GM21576 (cell line): ENCODE data around the gene RASGRP1.

Experiments used
- ATAC-seq: cut with Tn5 transposase; IDR thresholded peaks from one replicate; pipeline ENCODE4 v1.9.1; 2021; ENCODE audit warnings: mild to moderate bottlenecking, moderate library complexity; ENCODE audit not compliant: unreplicated experiment

The RASGRP1 gene

DNA sequence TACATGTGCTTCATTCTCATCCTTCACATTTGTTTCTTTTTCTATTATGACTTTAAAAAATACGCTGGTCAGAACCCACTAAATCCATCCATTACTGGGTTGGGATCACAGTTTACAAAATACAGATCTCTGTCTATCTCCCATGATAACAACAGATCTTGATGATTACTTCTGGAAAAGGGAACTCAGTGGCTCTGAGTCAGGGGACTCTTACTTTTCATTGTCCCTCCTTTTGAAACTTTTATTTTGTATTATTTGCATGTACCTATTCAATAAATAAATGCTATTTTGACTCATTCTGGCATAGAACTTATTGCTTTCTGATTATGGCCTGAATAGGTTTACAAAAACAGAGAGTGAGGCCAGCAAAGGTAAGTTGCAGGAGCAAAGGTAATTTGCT lies 11.6 kb upstream of the RASGRP1 start:
- no peak for ATAC-seq

DNA sequence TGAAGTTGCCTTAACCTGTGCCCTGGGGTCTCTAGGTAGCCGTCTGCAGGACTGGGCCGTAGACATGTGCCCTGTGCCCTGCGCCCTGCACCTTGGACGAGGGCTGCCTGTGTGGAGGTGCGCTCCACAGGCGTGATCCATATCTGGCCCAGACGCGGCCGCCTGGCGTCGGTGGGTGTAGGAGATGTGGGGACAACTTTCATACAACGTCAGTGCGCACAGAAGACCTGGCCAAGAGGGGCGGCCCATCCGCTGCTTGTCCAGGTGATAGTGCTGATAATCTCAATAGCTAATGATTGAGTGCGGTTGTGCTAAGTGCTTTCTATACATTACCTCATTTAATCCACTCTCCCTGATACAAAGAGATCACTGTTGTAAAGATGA lies 665 bp upstream of the RASGRP1 start:
- ATAC-seq: no peak

DNA sequence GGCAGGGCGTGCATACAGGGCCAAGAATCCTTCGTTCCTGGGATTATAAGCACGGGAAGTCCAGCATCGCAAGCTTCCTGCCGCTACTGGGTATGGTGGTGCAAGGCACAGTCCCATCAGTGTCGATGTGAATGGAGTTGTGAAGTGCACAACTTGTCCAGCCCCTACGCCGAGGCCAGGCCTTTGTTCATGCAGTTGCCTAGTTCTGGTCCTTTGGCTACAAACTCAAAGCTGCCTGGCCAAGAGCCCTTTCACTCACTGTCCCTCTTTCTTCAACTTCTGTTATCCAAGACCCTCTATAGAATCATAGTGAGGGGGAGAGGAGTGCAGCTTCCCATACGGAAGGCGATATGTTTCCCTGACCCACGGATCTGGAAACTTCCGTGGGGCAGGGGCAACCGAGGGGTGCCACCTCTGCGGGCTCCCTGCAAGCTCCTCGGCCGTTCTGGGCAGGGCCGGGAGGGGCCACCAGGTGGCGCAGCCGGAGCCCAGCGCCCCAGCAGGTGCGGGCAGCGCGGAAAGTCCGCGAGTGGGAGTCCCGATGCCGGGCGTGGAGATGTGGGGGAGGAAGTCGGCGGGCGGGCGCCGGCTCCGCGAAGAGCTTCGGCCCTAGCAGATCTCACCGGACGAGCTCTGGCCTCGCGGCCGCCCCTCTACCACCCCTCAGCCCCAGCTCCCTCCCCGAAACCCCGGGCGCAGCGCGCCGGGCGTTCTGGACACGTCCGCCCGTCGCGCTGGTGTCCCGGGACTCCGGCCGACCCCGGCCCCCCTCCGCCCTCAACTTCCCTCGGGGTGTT lies 693 bp downstream of the RASGRP1 start:
- peak; percentile 63 for ATAC-seq

DNA sequence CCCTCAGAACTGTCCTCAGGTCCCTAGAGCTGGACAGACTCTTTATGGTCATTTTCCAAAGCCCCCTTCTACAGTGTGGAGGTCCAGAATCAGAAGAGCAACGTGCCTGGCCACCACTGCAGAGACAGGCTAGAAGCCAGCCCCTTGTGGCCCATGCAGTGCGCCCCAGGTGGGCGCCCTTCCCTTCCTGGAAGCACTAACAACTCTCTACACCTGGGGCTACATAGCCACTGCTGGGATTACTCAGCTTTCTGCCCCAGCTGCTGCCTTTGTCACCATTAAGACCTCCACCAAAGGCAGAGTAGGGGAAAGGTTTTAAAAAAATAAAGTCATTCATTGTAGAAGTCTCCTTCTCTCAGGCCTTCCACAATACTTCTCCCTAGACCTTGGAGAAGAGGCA lies 2.3 kb downstream of the RASGRP1 start:
- no peak for ATAC-seq

DNA sequence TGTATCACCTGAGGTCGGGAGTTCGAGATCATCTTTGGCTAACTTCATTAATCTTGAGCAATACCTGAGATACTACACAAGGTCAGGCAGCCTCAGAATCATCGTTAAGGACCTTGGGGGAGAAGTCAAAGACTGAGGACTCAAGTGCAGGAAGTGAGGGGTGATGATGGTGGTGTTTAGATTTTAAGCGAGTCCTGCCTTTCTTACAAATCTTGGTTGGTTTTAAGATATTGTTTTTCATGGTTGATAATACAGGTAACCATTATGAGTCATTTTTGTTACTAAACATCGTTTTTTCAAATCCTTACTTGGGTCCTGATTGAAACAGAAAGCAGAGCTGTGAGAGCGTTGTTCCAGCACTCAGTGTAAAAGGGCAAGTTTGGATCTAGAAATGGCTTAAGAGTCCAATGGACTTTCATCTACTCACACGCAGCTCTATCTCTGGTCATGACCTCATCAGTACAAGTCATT lies 4.1 kb downstream of the RASGRP1 start:
- no peak for ATAC-seq

DNA sequence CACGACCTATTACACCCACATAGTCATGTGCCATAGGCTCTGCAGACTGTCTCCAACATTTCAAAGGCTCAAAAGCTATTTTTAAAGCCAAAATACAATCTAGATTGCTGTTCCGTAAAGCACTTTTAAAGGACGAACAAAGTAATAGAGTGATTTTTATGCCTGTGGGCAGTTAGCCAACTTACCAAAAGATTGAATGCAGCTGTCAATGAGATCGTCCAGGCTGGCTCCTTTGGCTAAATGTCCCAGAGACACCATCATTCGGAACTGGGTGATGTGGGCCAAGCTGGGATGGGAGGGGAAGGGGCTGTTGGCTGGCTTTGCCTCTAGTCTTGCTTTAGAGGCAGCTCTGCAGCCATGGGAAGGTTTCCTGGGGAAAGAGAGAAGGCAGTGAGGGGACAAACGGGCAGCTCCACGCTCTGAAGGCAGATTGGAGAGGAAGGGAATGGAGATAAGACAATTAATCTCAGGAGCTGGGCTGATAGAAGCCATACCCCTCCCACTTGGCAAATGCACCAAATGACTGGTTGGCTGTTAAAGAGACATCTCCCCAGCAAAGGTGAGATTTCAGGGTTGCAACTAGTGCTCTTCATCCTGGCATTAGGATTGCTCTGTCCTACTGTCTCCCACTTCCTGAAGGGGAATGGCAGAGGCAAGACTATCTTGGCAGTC lies 4.8 kb downstream of the RASGRP1 start:
- ATAC-seq: no peak

DNA sequence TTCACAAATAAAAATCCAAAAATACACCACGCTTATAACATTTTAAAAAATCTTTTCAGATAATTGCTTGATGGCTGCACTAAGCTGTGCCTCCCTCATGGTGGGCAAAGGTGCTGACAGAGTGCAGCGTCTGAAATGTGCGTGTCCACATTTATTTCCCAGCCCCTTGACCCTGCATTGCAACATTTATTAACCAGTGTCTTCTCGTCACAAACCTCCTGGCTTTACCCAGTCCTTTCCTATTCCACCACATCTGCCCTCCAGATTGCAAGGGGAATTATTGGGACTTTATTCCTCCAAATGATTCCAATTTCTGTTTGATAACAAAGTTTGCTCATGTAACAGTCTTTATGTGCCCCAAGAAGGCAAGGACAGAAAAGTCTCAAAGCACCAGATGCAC lies 5.5 kb downstream of the RASGRP1 start:
- ATAC-seq: no peak

DNA sequence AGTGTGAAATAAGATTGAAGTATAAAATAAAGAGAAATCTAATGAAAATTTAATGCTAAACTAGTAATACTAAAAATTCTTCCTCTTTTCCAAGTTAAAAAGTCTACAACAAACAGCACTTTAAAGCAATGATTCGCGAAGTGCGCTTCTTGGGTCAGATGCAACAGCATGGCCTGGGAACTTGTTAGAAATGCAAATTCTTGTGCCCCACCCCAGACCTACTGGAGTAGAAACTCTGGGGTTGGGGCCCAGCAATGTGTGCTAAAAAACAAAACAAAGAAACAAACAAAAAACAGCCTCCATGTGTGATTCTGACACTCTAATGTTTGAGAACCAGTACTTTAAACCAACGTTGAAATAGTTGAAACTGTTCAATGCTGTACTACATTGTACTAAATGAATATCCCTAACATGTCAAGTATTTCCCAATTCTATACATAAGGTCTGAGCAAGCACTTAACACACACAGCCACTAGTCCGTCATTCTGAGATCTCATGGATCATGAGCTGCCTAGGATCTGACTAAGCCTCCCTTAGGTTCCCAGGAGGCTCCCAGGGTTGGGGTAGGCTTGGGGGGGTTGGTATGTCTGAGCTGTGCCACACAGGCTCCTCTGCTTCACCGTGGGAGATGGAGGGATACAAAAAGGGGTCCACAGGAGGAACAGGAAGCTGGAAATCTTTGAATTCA lies 6.1 kb downstream of the RASGRP1 start:
- no peak for ATAC-seq

DNA sequence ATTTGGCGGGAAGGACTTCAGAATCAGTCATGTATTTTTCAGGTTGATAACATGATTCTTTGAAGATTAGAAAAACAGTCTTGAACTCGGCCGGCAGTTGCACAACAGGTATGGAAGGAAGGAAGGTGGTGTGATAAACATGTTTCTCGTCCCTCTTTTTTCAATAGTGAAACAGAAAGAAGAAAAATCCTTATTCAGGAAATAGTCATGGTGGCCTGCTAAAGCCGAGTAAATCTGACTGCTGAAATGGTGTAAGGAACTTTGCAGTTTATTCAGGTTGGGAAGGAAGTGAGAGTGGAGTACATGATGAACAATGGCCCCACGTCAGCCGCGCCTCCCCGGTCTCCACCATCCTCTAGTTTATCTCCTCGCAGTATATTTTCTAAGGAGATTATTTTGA lies 6.7 kb downstream of the RASGRP1 start:
- no peak for ATAC-seq

DNA sequence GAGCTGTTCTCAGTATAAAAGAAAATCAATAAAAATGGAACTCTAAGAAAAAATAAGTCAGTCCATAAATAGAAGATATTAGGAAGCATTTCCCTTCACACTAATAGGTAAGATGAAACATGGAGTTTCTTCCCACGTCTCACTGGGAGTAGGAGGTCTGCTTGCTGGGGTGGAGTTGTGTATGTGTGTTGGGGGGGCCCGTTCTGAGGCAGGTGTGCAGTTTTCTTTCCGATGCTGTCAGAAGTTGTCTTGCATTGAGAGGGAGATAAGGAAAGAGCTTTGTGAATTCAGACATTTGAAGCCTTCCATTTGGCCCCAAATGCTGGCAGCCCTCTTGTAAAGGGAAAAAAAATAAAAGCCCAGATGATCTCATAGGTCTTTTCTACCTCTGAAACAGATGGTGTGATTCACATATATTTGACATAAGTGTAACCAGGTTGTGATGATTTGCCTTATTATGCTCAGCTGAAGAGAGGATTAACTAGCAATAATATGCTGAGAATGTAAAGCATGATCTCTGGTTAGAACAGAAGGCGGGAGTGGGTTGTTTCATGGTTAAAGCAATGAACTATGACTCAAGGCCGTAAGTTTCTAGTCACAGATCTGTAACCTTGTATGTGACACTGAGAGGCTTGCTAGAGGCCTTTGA lies 8.8 kb downstream of the RASGRP1 start:
- no peak for ATAC-seq

DNA sequence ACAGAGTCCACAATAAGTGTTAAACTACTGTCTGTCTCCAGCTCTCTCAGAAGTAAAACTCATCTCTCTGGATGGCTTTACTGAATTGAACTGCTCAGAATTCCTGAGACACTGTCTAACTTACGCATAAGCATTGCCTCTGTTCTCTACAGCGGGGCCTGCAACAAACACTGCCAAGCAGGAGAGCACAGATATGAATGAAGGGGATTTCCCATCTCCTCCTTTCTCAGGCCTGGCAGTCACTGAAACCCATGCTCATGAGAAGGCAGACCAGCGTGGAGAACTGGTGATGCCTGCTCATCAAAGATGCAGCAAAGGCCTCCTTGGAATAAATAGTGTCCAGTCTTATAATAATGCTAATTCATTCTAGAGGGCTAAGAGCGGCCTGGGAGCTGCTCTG lies 10.3 kb downstream of the RASGRP1 start:
- peak; percentile 63 for ATAC-seq

DNA sequence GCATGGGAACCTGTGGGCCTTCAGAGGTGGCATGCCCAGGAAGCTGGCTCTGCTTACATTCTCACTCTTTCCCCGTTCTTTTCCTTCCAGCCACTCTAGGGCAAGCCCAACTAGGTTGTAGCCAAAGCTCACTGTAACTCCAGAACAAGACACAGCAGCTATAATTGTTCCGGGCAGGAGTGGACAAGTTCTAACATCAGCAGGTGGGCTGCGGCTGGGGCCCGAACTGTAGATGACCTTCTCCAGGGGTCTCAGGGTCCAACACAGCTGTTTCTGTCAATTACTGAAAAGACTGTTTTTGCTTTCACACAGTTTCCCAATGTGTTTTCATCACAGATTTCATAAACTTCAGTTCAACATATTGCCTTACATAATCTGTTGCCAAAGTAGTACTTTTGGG lies 11.5 kb downstream of the RASGRP1 start:
- ATAC-seq: no peak

DNA sequence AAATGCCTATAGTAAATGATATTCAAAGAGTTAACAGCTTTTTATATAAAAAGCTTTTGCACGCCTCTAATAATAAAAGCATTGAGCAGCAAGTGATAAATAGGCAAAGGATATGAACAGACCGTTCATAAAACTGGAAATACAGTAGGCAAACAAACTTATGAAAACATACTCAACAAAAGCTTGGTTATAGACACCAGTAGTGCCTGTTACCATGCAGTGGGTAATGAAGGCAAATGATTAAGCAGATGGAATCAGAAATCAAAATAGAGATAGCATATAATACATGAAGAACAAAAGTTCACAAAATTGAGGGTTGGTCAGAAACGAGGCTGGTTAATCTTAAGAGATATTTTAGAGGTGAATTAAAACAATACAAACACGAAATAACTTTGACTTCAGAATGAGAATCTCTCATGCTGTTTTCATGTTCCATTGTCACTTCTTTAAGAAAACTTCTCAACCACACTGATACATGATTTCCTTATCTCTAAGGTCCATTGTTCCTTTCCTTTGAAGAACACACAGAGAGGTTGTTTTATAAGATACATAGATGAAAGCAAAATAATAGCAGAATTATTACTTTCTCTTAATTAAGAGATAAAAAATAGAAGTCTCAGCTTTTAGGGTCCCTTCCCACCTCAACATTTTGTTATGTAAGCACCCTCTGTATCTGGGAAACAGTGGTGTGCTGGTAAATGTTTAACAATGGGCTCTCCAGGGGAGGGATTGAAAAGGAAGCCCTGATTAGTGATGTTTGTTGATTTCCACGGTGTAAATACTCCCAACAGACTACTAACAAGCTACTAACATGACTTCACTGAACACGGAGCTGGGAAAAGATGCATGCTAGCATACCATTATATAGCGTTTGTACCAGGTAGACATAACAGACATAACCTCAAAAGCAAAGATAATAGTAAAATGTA lies 12.6 kb downstream of the RASGRP1 start:
- ATAC-seq: no peak

DNA sequence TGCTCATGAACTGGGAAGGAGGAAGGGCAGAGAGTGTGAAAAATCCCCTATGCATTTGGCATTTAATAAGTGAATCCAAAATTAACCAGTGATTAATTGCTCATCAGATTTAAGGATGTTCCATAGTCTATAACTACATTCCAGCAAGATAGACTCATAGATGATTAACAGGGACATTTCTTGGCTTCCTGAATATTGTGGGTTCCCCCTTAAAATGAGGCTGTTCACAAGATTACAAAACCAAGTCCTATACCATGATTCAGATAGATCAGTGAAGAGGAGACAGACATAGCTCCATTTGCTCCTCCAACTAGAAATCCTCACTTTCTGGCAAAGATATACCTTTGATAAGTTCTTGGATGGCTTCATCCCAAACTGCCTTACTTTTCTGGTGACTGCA lies 15.4 kb downstream of the RASGRP1 start:
- ATAC-seq: no peak

DNA sequence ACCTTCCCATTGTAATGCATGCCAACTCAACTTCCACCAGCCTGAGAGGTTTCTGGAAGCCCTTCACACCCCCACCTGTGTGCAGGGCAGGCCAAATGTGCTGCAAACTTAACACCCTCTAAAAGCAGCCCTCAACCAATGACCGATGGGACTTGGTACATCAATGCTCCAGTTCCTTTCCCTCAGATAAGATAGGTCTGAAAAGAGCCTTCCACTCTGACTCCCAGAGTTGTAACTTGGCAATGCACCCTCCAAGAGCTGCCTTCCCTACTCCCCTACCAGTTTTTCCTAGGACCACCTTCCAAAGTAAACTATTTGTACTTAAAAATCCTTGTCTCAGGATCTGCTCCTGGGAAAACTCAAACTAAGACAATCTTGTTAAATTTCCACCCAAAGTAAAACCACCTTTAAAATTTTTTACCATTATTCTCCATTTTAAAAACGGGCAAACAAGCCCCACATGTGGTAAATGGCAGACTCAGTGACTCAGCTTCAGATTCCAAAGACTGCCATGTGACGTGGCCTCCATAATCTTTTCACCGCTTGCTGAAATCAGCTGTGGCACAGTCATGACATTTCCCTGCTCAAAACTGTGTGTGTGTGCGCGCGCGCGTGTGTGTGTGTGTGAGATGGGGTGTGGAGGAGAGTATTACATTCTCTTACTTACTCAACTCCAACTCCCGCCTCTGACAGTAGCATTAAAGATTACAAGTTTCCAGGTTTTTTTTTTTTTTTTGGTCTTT lies 17.2 kb downstream of the RASGRP1 start:
- ATAC-seq: no peak

DNA sequence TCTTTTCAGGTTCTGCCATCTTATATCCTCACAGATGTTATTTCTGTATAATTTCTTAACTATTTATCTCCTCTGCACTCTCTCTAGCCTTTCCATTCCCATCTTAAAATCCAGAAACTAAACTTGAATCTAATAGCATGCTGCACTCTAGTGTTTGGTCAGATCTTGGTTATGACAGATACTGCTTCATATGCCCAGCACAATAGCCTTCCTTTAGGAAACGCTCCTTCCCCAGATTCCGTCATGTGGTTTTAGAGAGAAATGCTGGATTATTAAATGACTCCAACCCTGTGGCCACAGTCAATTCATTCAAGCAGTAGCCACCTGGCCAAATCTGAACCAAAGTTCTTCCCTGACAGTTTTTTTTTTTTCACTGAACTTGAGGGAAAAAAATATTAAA lies 19.4 kb downstream of the RASGRP1 start:
- no peak for ATAC-seq

DNA sequence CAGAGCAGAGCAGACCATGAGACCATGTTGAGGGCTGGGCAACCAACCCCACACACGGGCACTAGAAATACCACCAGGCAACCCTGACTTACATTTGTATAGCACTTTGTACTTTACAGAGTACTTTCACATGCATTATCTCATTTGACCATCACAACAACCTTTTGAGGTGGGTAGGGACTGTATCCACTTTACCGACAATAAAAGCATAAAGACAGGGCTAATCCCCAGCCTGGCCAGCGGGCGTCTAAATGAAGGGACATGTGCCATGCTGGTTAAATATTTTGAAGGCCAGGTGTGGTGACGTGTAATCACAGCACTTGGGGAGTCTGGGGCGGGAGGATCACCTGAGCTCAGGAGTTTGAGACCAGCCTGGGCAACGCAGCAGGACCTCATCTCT lies 23.6 kb downstream of the RASGRP1 start:
- ATAC-seq: no peak

DNA sequence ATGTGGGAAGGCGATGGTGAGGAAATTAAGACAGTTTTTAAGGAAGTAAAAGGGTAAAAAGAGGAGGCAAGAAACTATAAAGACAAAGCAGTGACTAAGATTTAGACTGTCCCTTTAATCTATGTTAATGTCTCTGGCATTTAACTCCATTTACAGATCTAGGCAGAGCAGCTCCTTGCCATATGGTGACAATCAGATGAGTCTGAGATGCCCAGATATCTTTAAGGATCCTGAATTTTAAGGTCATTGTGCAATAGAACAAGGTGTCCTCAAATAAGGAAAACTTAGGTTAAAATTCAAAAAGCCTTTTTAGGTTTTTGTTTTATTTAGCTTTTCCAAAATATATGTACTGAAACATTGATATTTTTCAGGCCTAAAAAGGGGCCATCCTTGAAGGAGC lies 24.1 kb downstream of the RASGRP1 start:
- ATAC-seq: no peak

DNA sequence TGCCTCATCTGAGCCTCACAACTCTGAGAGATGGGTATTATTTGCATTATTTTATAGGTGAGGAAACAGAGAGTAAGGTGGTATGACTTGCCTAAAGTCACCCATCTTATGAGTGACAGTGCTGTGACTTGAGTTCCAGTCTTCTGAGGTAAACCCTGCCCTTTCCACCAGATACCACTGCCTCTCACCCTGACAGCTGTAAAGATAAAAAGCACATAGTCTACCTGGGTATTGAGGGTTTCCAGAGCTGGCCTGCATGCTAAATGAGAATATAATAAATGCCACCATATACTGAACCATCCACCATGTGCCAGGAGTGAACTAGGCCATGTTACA lies 25.6 kb downstream of the RASGRP1 start:
- no peak for ATAC-seq
